WERI-Rb-1 (cell line): ENCODE results near the gene CAPN5.

Experiments
- DNase-seq: peaks from one replicate; pipeline ENCODE4 v3.0.0-alpha.2; 2020
- H3K27ac ChIP-seq: fragments of 250-450 bp; sonication (Bioruptor Pico); 2 replicates; pipeline ENCODE4 v1.5.1; 2020; ENCODE audit warnings: mild to moderate bottlenecking, moderate library complexity
- H3K27me3 ChIP-seq: fragments of 250-450 bp; sonication (Bioruptor Pico); 2 replicates; pipeline ENCODE4 v1.5.1; 2021; ENCODE audit warnings: mild to moderate bottlenecking, low read depth, moderate library complexity; ENCODE audit not compliant: insufficient read depth, severe bottlenecking
- H3K36me3 ChIP-seq: fragments of 250-450 bp; sonication (Bioruptor Pico); 2 replicates; pipeline ENCODE4 v1.5.1; 2020; ENCODE audit warnings: mild to moderate bottlenecking, moderate library complexity
- H3K4me3 ChIP-seq: 2 replicates; pipeline ENCODE4 v1.5.1; 2011; ENCODE audit warnings: low read depth, mild to moderate bottlenecking, control low read depth, low read length
- H3K9me3 ChIP-seq: fragments of 250-450 bp; sonication (Bioruptor Pico); 2 replicates; pipeline ENCODE4 v1.5.1; 2021; ENCODE audit warnings: mild to moderate bottlenecking, moderate library complexity; ENCODE audit not compliant: severe bottlenecking
- TF ChIP-seq, protein P1 (sequence below): IDR thresholded peaks from 2 replicates; pipeline ENCODE4 v1.5.1; 2011; ENCODE audit warnings: low read depth, mild to moderate bottlenecking, control low read depth, inconsistent platforms, low read length

CAPN5 gene

DNA sequence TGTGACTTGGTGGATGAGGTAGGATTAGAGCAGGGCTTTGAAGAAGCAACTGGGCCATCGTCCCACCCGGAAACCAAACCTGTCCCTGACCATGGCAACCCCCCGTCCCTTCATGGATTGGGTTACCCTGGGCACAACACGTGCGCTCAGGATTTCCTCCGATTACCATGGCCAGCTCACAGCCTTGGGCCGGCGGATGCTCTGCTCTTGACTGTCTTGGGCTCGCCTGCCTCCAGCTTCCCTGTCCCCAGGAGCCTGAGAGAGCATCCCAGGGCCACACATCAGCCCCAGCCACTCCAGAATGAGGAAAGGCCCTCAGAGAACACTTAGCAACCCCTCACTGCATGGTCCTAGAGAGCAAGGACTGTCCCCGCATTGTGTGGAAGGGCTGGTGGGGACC is 84.1 kb downstream of the CAPN5 start:
- Histone ChIP-seq H3K36me3 (peaks cover 83% of the 10 kb centered on the region), H3K4me3 (no peak overlapping the region), H3K27ac (no peak overlapping the region), H3K27me3 (no peaks in the 10 kb centered on the region), H3K9me3 (no peaks in the 10 kb centered on the region)
- TF ChIP-seq, protein P1, sequence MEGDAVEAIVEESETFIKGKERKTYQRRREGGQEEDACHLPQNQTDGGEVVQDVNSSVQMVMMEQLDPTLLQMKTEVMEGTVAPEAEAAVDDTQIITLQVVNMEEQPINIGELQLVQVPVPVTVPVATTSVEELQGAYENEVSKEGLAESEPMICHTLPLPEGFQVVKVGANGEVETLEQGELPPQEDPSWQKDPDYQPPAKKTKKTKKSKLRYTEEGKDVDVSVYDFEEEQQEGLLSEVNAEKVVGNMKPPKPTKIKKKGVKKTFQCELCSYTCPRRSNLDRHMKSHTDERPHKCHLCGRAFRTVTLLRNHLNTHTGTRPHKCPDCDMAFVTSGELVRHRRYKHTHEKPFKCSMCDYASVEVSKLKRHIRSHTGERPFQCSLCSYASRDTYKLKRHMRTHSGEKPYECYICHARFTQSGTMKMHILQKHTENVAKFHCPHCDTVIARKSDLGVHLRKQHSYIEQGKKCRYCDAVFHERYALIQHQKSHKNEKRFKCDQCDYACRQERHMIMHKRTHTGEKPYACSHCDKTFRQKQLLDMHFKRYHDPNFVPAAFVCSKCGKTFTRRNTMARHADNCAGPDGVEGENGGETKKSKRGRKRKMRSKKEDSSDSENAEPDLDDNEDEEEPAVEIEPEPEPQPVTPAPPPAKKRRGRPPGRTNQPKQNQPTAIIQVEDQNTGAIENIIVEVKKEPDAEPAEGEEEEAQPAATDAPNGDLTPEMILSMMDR, result no peak
- DNase-seq, result no peak

DNA sequence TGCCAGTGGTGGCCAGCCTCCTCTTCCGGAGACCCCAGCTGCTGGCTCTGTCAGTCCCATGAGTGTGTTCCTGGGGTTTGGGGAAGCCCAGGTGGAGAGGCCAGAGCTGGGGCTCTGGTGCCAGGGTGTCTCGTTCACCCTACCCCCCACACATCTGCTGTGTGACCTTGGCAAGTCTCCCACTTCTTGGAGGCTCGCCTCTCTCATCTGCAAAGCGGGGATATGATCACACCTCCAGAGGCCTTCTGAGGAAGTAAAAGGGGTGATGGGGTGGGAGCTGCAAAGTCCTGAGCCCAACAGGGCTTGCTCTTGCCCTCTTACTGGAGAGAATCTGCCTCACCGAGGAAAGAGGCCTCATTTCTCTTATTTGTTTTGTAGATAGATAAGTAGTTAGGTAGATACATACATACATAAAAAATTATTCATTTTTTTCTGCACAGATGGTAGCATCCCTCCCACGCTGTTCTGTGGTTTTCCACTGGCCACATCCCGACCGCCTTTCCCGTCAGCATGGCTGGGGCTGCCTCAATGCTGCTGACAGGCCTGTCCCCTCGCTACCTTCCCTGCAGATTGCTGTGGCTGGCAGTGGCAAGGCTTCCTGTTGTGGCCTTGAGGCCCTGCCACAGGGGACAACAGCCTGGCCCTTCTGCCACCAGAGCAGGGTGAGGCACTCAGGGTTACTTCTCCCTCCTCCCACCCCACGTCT is 85.2 kb downstream of the CAPN5 start:
- Histone ChIP-seq H3K27me3 (no peaks in the 10 kb centered on the region), H3K4me3 (no peak overlapping the region), H3K36me3 (peaks cover 84% of the 10 kb centered on the region), H3K27ac (no peak overlapping the region), H3K9me3 (no peaks in the 10 kb centered on the region)
- DNase-seq, result no peak
- TF ChIP-seq, protein P1, result no peak

DNA sequence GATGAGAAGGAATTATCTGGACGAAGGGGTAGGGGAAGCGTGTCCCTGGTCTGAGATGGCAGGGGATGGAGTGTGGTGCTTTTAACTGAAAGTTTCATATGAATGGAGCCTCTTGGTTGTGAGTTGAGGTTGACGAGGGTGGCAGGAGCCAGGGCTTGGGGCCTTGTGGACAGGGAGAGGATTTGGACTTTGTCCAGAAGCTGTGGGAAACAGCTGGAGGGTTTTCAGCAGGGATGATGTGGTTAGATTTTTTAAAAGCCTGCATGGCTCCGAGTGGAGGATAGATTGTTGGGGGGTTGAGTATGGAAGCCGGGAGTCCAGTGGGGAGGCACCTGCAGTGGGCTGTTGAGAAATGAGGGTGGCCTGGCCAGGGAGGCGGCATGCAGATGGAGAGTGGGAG is 86.1 kb downstream of the CAPN5 start:
- TF ChIP-seq, protein P1, result no peak
- Histone ChIP-seq H3K9me3 (no peaks in the 10 kb centered on the region), H3K27me3 (no peaks in the 10 kb centered on the region), H3K4me3 (no peak overlapping the region), H3K36me3 (peaks cover 86% of the 10 kb centered on the region), H3K27ac (no peak overlapping the region)
- no peak for DNase-seq

DNA sequence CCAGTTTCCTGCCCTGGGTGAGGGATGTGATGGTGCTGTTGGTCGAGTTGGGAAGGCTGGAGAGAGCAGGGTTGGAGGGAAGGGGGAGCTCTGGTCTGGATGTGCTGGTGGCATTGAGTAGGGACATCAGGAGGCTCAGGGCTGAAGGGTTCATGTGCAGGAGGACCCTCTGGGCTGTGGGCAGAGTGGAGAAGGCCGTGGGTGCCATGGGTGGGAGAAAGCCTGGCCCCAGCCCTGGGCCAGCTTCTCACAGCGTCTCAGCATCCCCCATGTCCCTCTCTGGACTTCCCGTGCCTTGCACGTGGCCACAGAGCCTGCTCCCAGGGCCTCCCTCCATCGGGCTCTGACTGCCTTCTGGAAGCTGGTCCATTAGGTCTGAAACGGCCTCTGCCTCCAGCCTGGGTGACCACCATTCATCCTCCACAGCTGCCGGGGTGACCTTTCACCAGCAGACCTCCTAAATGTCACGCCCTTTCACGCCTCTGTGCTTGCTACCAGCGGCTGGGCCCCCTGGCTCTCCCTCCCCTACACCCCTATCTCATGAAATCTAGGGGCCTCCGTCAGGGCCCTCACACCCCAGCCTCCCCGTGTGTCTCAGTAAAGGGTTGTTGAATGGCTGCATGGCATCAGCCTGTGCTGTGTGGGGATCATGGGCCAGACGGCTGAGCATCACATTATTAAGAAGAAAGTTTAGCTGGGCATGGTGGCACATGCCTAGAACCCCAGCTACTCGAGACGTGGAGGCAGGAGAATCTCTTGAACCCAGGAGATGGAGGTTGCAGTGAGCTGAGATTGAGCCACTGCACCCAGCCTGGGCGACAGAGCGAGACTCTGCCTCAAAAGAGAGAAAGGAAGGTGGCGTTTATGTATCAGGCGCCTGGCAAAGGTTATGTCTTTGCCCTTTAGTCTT is 86.8 kb downstream of the CAPN5 start:
- Histone ChIP-seq H3K36me3 (peaks cover 87% of the 10 kb centered on the region), H3K27me3 (no peaks in the 10 kb centered on the region), H3K4me3 (no peak overlapping the region), H3K27ac (no peak overlapping the region), H3K9me3 (no peaks in the 10 kb centered on the region)
- TF ChIP-seq, protein P1, result no peak
- DNase-seq, result no peak

DNA sequence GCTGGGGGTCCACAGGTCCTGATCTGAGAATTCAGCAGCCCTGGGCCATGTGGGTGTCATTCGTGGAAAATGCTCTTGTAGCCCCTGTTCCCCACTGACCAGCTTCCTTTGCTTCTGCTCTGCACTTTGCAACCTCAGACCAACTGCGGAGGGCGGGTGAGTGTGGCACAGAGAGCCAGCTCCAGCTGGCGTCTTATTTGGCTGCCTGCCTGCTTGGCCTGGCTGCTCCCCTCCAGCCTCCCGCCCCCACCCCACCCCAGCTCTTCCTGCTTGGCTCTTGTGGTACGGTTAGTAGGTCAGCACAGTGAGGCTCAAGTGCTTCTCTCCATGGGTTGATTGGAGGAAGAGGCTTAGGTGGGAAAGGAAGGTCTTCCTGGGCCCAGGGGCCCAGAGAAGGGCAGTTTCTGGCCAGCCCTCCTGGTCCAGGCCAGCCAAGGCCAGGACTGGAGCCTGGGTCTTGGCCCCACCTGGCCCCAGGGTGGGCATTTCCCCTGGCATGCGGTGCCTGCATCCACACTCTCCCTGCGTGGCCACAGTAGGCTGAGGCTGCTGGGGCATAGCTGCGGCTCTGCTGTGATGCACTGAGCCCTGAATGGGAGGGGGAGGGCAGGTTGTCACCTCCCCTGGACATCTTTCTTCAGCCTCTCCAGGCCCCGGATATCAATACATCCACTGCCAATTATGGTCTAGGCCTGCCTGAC is 87.8 kb downstream of the CAPN5 start:
- no peak for DNase-seq
- no peak overlapping the region for H3K27ac ChIP-seq

More for the DNA sequence above, 87.8 kb downstream of the CAPN5 start:
- Histone ChIP-seq H3K9me3 (no peaks in the 10 kb centered on the region), H3K36me3 (peaks cover 83% of the 10 kb centered on the region), H3K27me3 (no peaks in the 10 kb centered on the region), H3K4me3 (no peak overlapping the region)
- TF ChIP-seq, protein P1, result no peak
